Osteoblast (primary cell): Measurements from ENCODE around the gene HCFC1R1. TPM values are rescaled to one million over a fixed set of nuclear protein-coding genes. Genes with fewer than 3 reads are reported as not detected.

Source experiments
- DNase-seq: peaks from one replicate; pipeline ENCODE4 v3.0.0; 2011; ENCODE audit warnings: low spot score, mixed read lengths; ENCODE audit not compliant: insufficient read length; ENCODE audit errors: missing footprints
- H2AFZ ChIP-seq: 2 replicates; pipeline ENCODE4 v1.6.0; 2011; ENCODE audit warnings: mild to moderate bottlenecking, low read length
- H3K27ac ChIP-seq: 2 replicates; pipeline ENCODE4 v1.5.1; 2011; ENCODE audit warnings: mild to moderate bottlenecking, low read depth, low read length, moderate library complexity
- H3K27me3 ChIP-seq: 2 replicates; pipeline ENCODE4 v1.6.0; 2012; ENCODE audit warnings: mild to moderate bottlenecking, control low read depth, inconsistent platforms, low read length, moderate library complexity; ENCODE audit not compliant: insufficient read depth
- H3K36me3 ChIP-seq: 2 replicates; pipeline ENCODE4 v1.5.1; 2011; ENCODE audit warnings: mild to moderate bottlenecking, low read length, control low read depth, moderate library complexity; ENCODE audit not compliant: insufficient read depth
- H3K4me1 ChIP-seq: 2 replicates; pipeline ENCODE4 v1.5.1; 2011; ENCODE audit warnings: mild to moderate bottlenecking, low read length, control low read depth, moderate library complexity; ENCODE audit not compliant: insufficient read depth
- H3K4me2 ChIP-seq: 2 replicates; pipeline ENCODE4 v1.6.0; 2011; ENCODE audit warnings: mild to moderate bottlenecking, low read length; ENCODE audit not compliant: insufficient read depth
- H3K4me3 ChIP-seq: fragments of 200-600 bp; sonication (generic); 3 replicates; pipeline ENCODE4 v1.5.1; 2012; ENCODE audit warnings: mild to moderate bottlenecking, low read length, inconsistent platforms; ENCODE audit not compliant: insufficient read depth
- H3K79me2 ChIP-seq: 2 replicates; pipeline ENCODE4 v1.6.0; 2012; ENCODE audit warnings: mild to moderate bottlenecking, low read length, control low read depth, inconsistent platforms; ENCODE audit not compliant: insufficient read depth
- H3K9me3 ChIP-seq: 2 replicates; pipeline ENCODE4 v1.5.1; 2011; ENCODE audit warnings: low read depth, low read length, control low read depth
- H4K20me1 ChIP-seq: 2 replicates; pipeline ENCODE4 v1.6.0; 2012; ENCODE audit warnings: mild to moderate bottlenecking, low read length, control low read depth; ENCODE audit not compliant: insufficient read depth
- CTCF ChIP-seq: IDR thresholded peaks from 2 replicates; pipeline ENCODE4 v1.5.1; 2011; ENCODE audit warnings: mild to moderate bottlenecking, low read depth, low read length, moderate library complexity; ENCODE audit errors: extremely low read depth
- total RNA-seq: library from RNA; depleted of rRNA; stranded (reverse); fragments of >200 nt; gene quantifications from 2 replicates; pipeline ENCODE4 v1.2.3, GENCODE V29; 2012

The HCFC1R1 gene
- total RNA-seq, 1 donor, result 20.3 TPM

- DNase-seq, result no peak
- Histone ChIP-seq H3K36me3 (no peaks in the 10 kb centered on the region), H3K4me3 (no peak overlapping the region), H3K4me2 (no peak overlapping the region), H2AFZ (no peak overlapping the region), H3K4me1 (no peaks in the 10 kb centered on the region), H3K9me3 (no peaks in the 10 kb centered on the region), H4K20me1 (no peaks in the 10 kb centered on the region), H3K27me3 (peaks cover 27% of the 10 kb centered on the region), H3K79me2 (no peaks in the 10 kb centered on the region), H3K27ac (no peak overlapping the region)
- TF ChIP-seq CTCF, result no peak
Measured at GRCh38 chr16:2996298-2996697, 27.4 kb downstream of the HCFC1R1 start.

- no peak overlapping the region for H3K27ac ChIP-seq
- peaks cover 18% of the 10 kb centered on the region for H3K27me3 ChIP-seq
- H3K9me3 ChIP-seq, result no peaks in the 10 kb centered on the region
- DNase-seq, result no peak
- no peak overlapping the region for H3K4me3 ChIP-seq
- no peaks in the 10 kb centered on the region for H3K36me3 ChIP-seq
- no peak overlapping the region for H2AFZ ChIP-seq
- no peaks in the 10 kb centered on the region for H4K20me1 ChIP-seq
- H3K4me2 ChIP-seq, result no peak overlapping the region
- H3K4me1 ChIP-seq, result no peaks in the 10 kb centered on the region
- TF ChIP-seq CTCF, result no peak
- H3K79me2 ChIP-seq, result no peaks in the 10 kb centered on the region
Measured at GRCh38 chr16:2992383-2993081, 31.2 kb downstream of the HCFC1R1 start.

GRCh38 chr16:2991566-2992261 is 32.0 kb downstream of the HCFC1R1 start:
- no peak for TF ChIP-seq CTCF
- Histone ChIP-seq H3K9me3 (no peaks in the 10 kb centered on the region), H3K27me3 (peaks cover 13% of the 10 kb centered on the region), H3K4me2 (no peak overlapping the region), H3K79me2 (no peaks in the 10 kb centered on the region), H2AFZ (no peak overlapping the region), H3K36me3 (no peaks in the 10 kb centered on the region), H3K4me1 (no peaks in the 10 kb centered on the region), H3K27ac (no peak overlapping the region), H4K20me1 (no peaks in the 10 kb centered on the region), H3K4me3 (no peak overlapping the region)
- no peak for DNase-seq

GRCh38 chr16:2990891-2991290 is 32.9 kb downstream of the HCFC1R1 start:
- Histone ChIP-seq H3K4me3 (no peak overlapping the region), H3K36me3 (no peaks in the 10 kb centered on the region), H4K20me1 (no peaks in the 10 kb centered on the region), H3K27ac (no peak overlapping the region), H2AFZ (no peak overlapping the region), H3K27me3 (peaks cover 8% of the 10 kb centered on the region), H3K4me2 (no peak overlapping the region), H3K4me1 (no peaks in the 10 kb centered on the region), H3K79me2 (no peaks in the 10 kb centered on the region), H3K9me3 (no peaks in the 10 kb centered on the region)
- DNase-seq, result no peak
- TF ChIP-seq CTCF, result no peak
